ENCODE measurements around the gene PEX10.
"Not testable (repeated sequence)": the region's sequence is repeated elsewhere in the genome, so short reads cannot be mapped to it uniquely, and the experiment has no call there.

The PEX10 gene

DNA sequence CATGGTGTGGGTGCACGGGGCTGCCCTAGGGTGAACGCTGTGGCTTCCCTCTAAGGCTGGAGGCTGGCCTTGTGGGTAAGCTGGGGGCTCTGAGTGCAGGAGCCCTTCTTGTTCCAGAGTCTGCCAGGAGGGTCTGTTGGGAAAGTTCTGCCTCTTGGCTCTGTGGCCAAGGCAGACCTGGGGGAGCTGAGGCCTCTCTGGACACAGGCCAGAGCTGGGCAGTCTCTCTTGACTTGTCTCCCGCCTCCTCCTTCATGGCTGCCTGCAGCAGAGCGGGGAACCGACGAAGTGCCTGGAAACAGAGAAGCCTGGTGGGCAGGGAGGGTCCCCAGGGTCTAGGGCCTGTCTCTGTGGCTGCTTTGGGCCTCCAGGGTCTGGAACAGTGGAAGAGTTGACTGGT lies 30.3 kb upstream of the PEX10 start:
- DNase-seq: no peak

GRCh38 chr1:2441746-2442145 lies 29.4 kb upstream of the PEX10 start:
- DNase-seq: no peak

GRCh38 chr1:2440346-2440745 lies 28.0 kb upstream of the PEX10 start:
- not testable (repeated sequence) for DNase-seq

GRCh38 chr1:2439369-2439768 lies 27.0 kb upstream of the PEX10 start:
- DNase-seq: no peak

- DNase-seq: no peak
Observed at GRCh38 chr1:2438641-2439040, 26.3 kb upstream of the PEX10 start.

DNA sequence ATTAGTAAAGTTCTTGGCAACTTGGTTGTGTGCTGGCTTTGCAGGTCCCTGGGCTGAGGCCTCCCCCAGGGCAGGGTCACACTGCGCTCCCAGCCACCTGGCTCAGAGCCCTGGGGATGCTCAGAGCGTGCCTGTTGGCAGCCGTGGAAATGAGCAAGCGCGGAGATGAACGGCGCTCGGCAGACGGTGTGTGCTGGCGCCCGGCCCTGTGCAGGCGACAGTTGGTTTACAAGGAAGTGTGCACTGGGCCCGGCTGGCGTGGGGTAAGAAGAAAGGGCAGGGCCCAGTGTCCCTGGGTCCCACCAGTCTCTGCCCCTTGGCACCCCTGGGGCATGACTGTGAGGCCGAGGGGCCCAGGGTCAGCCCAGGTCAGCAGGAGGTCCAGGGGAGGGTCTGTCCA lies 25.7 kb upstream of the PEX10 start:
- peak; percentile 7 for DNase-seq

- no peak for DNase-seq
Observed at GRCh38 chr1:2437617-2438016, 25.3 kb upstream of the PEX10 start.

DNA sequence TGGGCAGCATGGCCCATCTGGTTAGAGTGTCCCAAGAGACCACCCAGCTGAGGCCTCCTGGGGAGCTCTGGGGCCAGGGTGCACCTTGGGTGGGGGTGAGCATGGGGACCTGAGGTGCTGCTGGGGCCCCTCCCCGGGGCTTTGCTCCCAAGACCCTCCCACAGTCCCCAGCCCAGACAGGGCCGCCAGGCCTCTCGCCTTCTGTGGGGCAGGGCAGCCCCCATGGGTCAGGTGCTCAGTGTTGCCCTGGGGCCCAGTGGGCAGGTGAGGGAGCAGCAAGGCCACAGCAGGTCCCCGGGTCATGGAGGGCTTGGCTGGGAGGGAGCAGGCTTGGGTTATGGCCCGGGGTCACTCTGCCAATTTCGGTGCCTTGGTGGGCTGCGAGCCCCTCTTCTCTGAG lies 24.5 kb upstream of the PEX10 start:
- no peak for DNase-seq

- no peak for DNase-seq
Observed at GRCh38 chr1:2435746-2436355, 23.5 kb upstream of the PEX10 start.

GRCh38 chr1:2435091-2435490 lies 22.7 kb upstream of the PEX10 start:
- DNase-seq: no peak

GRCh38 chr1:2433936-2434655 lies 21.7 kb upstream of the PEX10 start:
- DNase-seq: no peak

GRCh38 chr1:2433196-2433595 lies 20.8 kb upstream of the PEX10 start:
- no peak for DNase-seq

DNA sequence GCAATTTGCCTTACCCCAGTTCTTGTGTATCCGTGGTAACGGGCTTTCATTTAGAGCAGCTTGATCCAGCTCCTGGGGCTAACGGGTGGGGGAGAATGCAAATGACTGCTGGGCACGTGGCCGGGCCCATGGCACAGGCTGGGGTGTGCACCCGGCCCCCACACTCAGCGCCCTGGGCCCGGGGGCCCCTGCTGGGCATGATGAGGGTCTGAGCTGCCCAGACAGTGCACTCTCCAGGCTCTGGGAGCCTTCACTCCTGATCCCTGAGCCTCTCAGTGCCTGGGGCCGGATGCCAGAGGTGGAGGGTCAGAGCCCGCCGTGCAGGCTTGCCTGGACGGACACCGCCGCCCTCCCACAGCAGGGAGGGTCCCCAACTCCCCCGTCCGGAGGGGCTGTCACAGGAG lies 20.1 kb upstream of the PEX10 start:
- DNase-seq: no peak

- no peak for DNase-seq
Observed at GRCh38 chr1:2431518-2431917, 19.2 kb upstream of the PEX10 start.

DNA sequence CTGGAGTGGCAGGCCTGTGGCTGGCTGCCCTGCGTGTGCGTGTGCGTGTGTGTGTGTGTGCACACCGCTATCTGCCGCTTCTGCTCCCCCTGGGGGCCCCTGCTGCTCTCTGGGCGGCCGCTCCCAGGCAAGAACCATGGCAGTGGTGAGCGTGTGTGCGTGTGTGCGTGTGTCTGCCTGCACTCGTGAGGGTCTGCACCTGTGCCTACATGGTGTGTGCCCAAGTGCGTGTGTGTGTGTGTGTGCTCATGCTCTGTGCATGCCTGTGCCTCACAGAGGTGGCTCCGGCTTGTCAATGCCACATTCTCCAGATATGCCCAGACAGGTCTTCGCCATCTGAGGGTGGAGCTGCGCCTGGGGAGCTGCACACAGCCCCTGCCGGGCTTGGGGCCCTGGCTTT lies 18.7 kb upstream of the PEX10 start:
- no peak for DNase-seq

- DNase-seq: no peak
Observed at GRCh38 chr1:2430592-2430973, 18.2 kb upstream of the PEX10 start.

- DNase-seq: no peak
Observed at GRCh38 chr1:2429780-2430591, 17.6 kb upstream of the PEX10 start.

- no peak for DNase-seq
Observed at GRCh38 chr1:2428490-2428889, 16.1 kb upstream of the PEX10 start.

DNA sequence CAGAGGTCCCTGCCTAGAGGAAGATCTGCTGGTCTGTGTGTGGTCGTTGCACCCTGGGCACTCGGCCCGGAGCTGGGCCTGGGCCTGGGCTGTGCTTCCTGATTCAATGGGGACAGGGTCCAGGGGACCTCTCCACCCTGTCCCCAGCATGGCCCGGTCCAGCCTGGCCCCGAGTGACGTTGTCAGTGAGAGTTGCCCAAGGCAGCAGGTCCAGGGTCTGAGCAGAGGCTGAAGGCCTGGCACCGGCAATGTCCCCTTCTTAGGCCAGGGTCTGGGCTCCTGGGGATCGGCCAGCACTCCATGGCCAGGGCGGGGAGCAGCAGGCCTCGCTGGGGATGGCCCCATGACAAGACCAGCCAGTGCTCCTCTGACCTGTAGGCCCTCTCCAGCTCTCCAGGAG lies 15.6 kb upstream of the PEX10 start:
- no peak for DNase-seq

DNA sequence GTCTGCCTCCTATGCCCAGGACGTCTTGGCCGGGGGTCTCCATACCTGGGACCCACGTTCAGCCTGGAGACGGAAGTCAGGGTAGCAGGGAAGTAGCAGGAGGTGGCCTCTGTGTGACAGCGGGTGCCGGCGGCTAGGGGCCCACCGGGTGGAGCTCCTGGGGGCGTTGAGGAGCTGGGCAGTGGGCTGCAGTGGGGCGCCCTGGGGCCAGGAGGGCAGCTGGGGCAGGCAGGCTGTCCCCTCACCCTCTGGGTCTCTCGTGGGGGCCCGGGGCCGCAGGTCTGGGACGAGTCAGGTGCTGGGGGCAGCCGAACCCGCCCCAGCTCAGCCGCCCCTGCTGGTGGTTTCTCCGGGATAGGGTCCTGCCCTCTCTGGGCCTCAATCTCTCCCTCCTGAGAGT lies 14.7 kb upstream of the PEX10 start:
- no peak for DNase-seq

DNA sequence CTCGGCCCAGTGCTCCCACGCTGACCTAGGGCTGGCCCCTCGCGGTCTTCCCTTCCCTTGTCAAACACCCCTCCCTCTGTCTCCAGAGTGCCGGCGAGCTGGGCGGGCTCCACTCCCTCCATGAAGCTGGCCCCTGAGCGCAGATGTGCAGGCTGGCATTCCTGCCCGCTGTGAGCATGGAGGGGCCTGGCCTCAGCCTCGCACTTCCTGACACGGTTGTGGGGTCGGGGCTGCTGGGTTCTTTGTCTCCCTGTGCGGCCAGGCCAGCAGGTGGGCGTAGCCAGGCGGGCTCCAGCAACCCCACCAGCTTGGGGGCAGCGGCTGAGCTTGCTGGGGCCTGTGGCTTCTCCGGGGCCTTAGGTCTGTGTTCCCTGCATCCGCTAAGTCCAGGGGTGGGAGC lies 14.2 kb upstream of the PEX10 start:
- no peak for DNase-seq

DNA sequence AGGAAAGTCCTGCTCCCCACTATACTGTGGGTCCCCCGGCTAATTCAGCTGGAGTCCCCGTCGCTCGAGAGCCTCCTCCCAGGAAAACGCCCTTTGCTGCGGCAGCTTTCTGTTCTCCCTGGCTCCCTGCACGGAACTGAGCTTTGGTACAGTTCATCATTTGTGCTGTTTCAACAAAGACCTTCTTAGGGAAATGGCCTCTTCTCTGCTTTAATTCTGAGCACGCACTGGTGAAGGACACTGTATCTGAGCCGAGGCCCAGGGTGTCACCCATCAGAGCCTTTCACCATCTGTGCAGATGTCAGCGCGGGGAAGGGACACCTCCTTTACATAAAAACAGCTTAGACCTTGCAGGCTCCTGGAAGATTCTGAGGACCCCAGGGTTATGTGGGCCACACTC lies 13.5 kb upstream of the PEX10 start:
- DNase-seq: no peak

DNA sequence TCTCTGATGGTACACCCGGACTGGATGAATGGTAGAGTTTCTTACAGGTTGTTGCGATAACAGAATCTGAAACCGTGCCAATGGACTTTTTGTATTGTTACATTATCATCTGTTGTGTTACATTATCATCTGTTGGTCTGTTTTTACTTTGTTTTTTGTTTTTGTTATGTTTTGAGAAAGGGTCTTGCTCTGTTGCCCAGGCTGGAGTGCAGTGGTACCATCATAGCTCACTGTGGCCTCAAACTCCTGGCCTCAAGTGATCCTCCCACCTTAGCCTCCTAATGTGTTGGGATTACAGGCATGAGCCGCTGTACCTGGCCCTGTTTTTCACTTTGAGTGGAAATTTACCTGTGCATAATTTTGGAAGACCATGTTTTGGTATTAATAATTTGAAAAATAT lies 10.2 kb upstream of the PEX10 start:
- DNase-seq: no peak

DNA sequence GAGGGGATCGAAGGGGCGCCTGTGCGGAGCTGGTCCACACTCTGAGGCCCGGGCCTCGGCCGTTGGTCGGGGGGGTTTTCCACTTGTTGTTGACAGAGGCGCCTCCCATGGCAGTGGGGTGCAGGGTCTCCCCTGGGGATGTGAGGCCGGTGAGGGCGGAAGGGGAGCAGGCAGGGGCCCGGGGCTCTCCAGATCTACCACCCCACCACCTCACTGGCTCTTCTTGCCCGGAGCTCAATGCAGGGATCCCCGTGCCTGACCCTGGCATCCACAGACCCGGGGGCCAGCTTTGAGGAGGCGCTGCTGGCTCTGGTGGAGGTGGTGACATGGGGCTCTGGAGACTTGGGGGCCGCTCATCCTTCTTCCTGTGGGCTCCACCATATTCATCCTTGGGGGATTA lies 7.1 kb upstream of the PEX10 start:
- no peak for DNase-seq
